ENCODE results near the gene PTPRN2.

Gene PTPRN2

GRCh38 chr7:157633465-157634185, 954.0 kb downstream of the PTPRN2 start:
- DNase-seq: no peak

GRCh38 chr7:157630301-157630853, 957.2 kb downstream of the PTPRN2 start:
- no peak for DNase-seq

- DNase-seq: no peak
These were observed 959.2 kb downstream of the PTPRN2 start for GRCh38 chr7:157628456-157628855.

GRCh38 chr7:157627646-157628045, 960.0 kb downstream of the PTPRN2 start:
- DNase-seq: no peak

GRCh38 chr7:157627033-157627432, 960.6 kb downstream of the PTPRN2 start:
- DNase-seq: no peak

GRCh38 chr7:157625973-157626742, 961.5 kb downstream of the PTPRN2 start:
- DNase-seq: no peak

GRCh38 chr7:157623556-157623955, 964.1 kb downstream of the PTPRN2 start:
- DNase-seq: no peak

- no peak for DNase-seq
These were observed 965.0 kb downstream of the PTPRN2 start for GRCh38 chr7:157622408-157623205.

GRCh38 chr7:157622000-157622399, 965.6 kb downstream of the PTPRN2 start:
- no peak for DNase-seq

- no peak for DNase-seq
These were observed 966.4 kb downstream of the PTPRN2 start for GRCh38 chr7:157621131-157621681.

- DNase-seq: no peak
These were observed 967.0 kb downstream of the PTPRN2 start for GRCh38 chr7:157620616-157621015.

GRCh38 chr7:157619753-157620525, 967.7 kb downstream of the PTPRN2 start:
- no peak for DNase-seq

- no peak for DNase-seq
These were observed 968.6 kb downstream of the PTPRN2 start for GRCh38 chr7:157618823-157619606.

- DNase-seq: no peak
These were observed 969.4 kb downstream of the PTPRN2 start for GRCh38 chr7:157618091-157618726.

GRCh38 chr7:157617401-157617800, 970.2 kb downstream of the PTPRN2 start:
- no peak for DNase-seq

- DNase-seq: no peak
These were observed 970.7 kb downstream of the PTPRN2 start for GRCh38 chr7:157616931-157617330.

GRCh38 chr7:157616426-157616825, 971.2 kb downstream of the PTPRN2 start:
- no peak for DNase-seq

GRCh38 chr7:157615852-157616251, 971.8 kb downstream of the PTPRN2 start:
- DNase-seq: no peak

- no peak for DNase-seq
These were observed 972.4 kb downstream of the PTPRN2 start for GRCh38 chr7:157615101-157615817.

GRCh38 chr7:157614457-157615020, 973.1 kb downstream of the PTPRN2 start:
- DNase-seq: no peak

Data from NCI-H146 (cell line).